DMS 273 (cell line): Measurements from ENCODE around the gene AK4.
A peak's percentile ranks its signal among the peaks of the same experiment; 100 is the strongest.
"Not testable (repeated sequence)": the region's sequence is repeated elsewhere in the genome, so short reads cannot be mapped to it uniquely, and the experiment has no call there.

ENCODE experiments used
- DNase-seq: peaks from one replicate; lab custom pipeline; 2025; ENCODE audit not compliant: unreplicated experiment; lab: John Stamatoyannopoulos, UW

AK4 gene

DNA sequence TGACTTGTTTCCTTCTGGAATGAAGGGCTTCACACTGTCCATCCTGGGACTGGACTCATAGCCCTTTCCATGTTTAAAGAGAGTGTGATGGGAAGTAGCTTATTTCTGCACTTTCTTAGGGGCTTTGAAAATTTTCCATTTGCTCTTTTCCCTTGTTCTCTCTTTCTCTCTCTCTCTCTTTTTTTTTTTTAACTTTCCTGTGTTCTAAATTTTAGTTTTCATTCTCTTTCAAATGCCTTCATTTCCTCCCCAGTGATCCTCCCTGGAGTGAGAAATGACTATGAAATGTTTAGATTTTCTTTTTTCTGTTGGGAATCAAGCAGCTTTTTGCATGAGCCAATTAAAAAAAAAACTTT lies 2.1 kb downstream of the AK4 start:
- DNase-seq, result no peak

DNA sequence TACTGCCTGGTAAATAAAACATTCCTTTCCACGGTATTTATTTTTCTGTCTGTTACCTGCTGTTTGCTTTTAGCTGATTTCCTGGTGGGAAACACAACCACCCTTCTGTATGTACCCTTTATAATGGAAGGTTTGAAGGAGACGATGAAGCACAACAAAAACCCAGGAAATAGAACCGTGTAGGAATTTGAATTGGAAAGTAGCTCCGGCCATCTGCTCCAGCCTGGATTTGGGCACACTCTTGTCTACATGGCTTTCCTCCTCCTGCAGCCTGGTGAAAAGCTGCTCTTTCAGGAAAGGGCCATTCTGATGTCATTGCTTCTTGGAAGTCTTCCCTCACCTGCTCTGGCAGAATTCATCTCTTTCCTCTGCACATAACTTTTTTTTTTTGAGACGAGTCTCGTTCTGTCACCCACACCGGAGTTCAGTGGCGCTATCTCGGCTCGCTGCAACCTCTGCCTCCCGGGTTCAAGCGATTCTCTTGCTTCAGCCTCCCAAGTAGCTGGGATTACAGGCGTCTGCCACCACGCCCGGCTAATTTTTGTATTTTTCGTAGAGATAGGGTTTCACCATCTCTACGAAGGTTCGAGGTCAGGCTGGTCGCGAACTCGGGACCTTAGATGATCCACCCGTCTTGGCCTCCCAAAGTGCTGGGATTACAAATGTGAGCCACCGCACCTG lies 2.7 kb downstream of the AK4 start:
- peak; percentile 76 for DNase-seq

- no peak for DNase-seq
Measured at GRCh38 chr1:65151641-65152040, 3.6 kb downstream of the AK4 start.

GRCh38 chr1:65153635-65154034 lies 5.6 kb downstream of the AK4 start:
- DNase-seq, result no peak

- DNase-seq, result no peak
Measured at GRCh38 chr1:65156910-65157545, 9.0 kb downstream of the AK4 start.

- no peak for DNase-seq
Measured at GRCh38 chr1:65157546-65157941, 9.5 kb downstream of the AK4 start.

GRCh38 chr1:65159291-65159688 lies 11.3 kb downstream of the AK4 start:
- DNase-seq, result not testable (repeated sequence)

GRCh38 chr1:65159801-65160523 lies 12.0 kb downstream of the AK4 start:
- DNase-seq, result no peak

DNA sequence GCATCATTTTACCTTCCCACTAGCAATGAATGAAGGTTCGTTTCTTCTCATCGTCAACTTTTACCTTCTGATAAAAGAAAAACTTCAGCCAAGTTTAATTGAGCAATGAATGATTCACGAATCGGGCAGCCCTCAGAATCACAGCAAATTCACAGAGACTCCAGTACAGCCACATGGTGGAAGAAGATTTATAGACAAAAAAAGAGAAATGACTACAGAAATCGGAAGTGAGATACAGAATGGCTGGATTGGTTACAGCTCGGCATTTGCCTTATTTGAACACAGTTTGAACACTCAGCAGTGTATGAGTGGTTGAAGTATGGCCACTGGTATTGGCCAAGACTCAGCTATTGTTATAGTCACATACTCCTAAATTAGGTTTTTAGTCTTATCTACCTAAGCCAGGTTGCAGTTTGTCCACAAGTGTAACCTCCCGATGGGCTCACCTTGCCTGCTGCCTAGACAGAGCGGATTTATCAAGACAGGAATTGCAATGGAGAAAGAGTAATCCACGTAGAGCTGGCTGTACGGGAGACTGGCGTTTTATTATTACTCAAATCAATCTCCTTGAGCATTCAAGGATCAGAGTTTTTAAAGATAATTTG lies 15.3 kb downstream of the AK4 start:
- no peak for DNase-seq

DNA sequence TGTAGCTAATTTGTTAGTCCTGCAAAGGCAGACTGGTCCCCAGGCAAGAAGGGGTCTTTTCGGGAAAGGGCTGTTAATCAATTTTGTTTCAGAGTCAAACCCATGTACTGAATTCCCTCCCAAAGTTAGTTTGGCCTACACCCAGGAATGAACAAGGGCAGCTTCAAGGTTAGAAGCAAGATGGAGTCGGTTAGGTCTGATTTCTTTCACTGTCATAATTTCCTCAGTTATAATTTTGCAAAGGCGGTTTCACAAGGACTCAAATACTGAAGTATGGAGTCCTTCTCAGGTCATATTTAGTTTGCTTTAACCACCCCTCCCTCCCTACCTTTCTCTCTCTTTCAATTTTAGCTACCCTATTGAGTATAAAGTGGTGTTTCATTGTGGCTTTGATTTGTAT lies 16.1 kb downstream of the AK4 start:
- not testable (repeated sequence) for DNase-seq

DNA sequence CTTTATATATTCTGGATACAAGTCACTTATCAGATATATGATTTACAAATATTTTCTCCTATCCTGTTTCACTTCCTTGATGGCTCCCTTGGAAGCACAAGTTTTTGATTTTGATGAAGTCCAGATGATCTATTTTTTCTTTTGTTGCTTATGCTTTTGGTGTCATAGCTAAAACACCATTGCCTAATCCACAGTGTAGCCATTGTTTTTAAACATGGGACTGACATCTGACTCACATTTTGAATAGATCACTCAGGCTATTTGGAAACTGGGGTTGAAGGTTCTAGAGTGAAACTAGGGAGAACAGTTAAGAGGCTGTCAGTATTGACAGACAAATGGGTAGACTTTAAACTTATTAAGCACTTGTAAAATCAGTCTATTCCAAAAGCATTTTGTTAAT lies 16.6 kb downstream of the AK4 start:
- no peak for DNase-seq

DNA sequence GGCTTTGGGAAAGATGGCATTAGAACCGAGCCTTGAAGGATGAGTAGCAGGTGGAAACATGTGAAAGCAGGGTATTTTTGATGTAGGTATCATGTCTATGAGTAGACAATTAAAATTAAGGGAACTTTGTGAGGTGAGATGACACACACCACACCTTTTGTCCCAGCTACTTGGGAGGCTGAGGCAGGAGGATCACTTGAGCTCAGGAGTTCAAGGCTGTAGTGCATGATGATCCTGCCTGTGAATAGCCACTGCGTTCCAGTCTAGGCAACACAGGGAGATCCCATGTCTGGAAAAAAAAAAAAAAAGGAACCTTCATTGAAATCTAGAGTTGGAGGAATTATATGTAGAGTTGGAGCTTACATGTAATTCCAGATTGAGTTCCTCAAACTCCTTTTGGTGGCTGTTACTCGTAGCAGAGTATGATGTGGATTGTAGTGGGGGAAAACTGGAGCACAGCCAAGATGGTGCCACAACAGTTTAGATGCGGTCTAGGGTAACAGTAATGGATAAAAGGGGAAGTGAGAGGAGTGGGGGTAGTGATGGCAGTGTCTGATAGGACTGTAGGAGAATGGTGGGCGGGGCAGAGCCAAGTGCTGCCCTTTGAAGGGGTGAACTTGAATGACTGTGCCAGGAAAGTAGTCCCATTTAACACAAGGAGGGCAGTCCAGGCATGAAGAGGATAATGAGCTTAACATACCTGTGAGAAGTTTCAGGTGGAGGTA lies 17.4 kb downstream of the AK4 start:
- DNase-seq, result peak; percentile 47

- DNase-seq, result no peak
Measured at GRCh38 chr1:65166572-65167305, 18.7 kb downstream of the AK4 start.

DNA sequence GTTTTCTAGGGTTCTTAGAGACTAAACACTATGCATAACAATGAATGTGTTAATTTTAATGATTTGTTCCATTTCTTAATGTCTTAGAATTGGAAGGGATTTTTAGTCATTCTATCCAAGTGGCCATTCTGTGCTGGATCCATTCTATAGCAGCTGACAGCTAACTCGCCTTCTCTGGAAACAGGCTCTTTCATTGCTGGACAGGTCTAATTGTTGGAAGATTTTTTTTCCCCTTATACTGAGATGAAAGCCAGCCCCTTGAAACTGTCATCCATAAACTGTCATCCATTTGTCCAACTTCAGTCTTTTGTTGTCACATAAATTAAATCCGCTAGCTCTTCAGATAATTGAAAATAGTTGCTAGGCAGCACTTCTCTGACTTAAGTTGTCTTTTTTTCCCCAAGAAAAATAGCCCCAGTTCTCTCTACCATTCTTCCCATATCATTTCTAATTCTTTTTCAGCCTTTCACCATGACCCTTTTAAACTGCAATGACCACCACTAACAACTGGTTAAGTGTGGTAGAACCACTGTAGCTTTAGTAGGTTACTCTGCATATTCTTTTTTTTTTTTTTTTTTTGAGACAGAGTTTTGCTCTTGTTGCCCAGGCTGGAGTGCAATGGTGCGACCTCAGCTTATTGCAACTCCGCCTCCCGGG lies 19.7 kb downstream of the AK4 start:
- no peak for DNase-seq

GRCh38 chr1:65168867-65169266 lies 20.9 kb downstream of the AK4 start:
- no peak for DNase-seq

DNA sequence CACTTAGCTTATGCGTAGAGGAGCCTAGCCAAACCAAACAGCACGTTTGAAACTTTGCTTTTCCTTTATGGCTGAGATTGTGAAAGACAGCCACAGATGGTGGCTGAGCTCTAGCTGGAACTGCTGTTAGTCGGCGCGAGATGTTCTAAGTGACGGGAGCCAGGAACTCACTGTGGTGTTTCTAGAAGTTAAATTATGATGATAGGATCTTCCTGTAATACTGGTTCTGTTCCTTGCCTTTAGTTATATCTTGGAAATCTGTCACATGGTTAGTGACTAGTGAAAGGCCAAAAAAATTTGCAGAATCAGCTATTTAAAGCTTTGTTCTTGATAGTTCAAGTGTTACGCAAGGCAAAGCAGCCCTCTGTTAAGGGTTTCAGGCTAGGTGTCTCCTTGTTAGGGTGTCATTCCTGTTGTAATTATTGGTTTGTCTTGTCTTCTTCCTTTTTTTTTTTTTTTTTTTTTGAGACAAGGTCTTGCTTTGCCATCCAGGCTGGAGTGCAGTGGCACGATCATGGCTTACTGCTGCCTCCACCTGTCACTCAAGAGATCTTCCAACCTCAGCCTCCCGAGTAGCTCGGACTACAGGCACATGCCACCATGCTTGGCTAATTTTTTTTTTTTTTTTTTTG lies 22.6 kb downstream of the AK4 start:
- peak; percentile 90 for DNase-seq

- DNase-seq, result no peak
Measured at GRCh38 chr1:65172936-65173690, 25.1 kb downstream of the AK4 start.

- peak; percentile 94 for DNase-seq
Measured at GRCh38 chr1:65174585-65174984, 26.6 kb downstream of the AK4 start.
